ENCODE results near the gene ADARB1. TPM values are rescaled to one million over a fixed set of nuclear protein-coding genes. Genes with fewer than 3 reads are reported as not detected.

The ADARB1 gene
- polyA plus RNA-seq, 1 of the 3 experiments (the other 2 are of a cell fraction), result 7.8 TPM

GRCh38 chr21:45030682-45031570, 43.5 kb upstream of the ADARB1 start:
- Histone ChIP-seq H4K20me1 (ENCODE audit: insufficient read depth) (no peaks in the 10 kb centered on the region), H3K27me3 (ENCODE audit: insufficient read depth) (no peaks in the 10 kb centered on the region), H3K4me3 (ENCODE audit: low read depth in 2 of 2, low read length in 1 of 2) (no peak overlapping the region), H3K9me2 (no peaks in the 10 kb centered on the region), H3K27ac (ENCODE audit: low read depth in 2 of 2, low read length in 1 of 2) (no peak overlapping the region), H3K9ac (no peak overlapping the region), H3K79me2 (ENCODE audit: insufficient read depth) (no peaks in the 10 kb centered on the region), H3K9me3 (no peaks in the 10 kb centered on the region), H3K36me3 (replicated peaks in 1 of 2; ENCODE audit: control insufficient read depth in 1 of 2, insufficient read depth in 2 of 2, low read length in 1 of 2) (no peaks in the 10 kb centered on the region), H3K4me2 (no peak overlapping the region), H2AFZ (ENCODE audit: low read depth) (no peak overlapping the region), H3K4me1 (ENCODE audit: control insufficient read depth in 1 of 2, insufficient read depth in 2 of 2, low read depth in 1 of 2, low read length in 1 of 2) (peaks cover 0 to 11% of the 10 kb centered on the region in 2 experiments; a peak in 1 of 4 replicates), H3F3A (replicated peaks; ENCODE audit: insufficient read depth) (no peaks in the 10 kb centered on the region)
- POLR2A ChIA-PET, result no interaction called here
- TF ChIP-seq, protein P1, sequence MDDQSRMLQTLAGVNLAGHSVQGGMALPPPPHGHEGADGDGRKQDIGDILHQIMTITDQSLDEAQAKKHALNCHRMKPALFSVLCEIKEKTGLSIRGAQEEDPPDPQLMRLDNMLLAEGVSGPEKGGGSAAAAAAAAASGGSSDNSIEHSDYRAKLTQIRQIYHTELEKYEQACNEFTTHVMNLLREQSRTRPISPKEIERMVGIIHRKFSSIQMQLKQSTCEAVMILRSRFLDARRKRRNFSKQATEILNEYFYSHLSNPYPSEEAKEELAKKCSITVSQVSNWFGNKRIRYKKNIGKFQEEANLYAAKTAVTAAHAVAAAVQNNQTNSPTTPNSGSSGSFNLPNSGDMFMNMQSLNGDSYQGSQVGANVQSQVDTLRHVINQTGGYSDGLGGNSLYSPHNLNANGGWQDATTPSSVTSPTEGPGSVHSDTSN (IDR thresholded peaks at IDR 0.05), result no peak
- no peak for TF ChIP-seq GABPA (IDR thresholded peaks at IDR 0.05; ENCODE audit: low read depth)
- no peak for TF ChIP-seq EP300 (IDR thresholded peaks at IDR 0.05; ENCODE audit: borderline replicate concordance in 1 of 2, low read depth in 1 of 2, low read length in 1 of 2)
- no peak for TF ChIP-seq MXI1 (IDR thresholded peaks at IDR 0.05; ENCODE audit: low read depth, low read length)
- no peak for TF ChIP-seq TAF1 (IDR thresholded peaks at IDR 0.05; ENCODE audit: borderline replicate concordance, low read depth, low read length)
- TF ChIP-seq GATA2 (CRISPR knock-in tag; IDR thresholded peaks at IDR 0.05), result no peak
- WGBS (ENCODE audit: low lambda C conversion rate), result 79% methylated on average over 15 of the region's 23 CpGs
- no peak for DNase-seq
- CTCF ChIA-PET, result interaction anchor here (1.3 kb wide), 2 partner anchors 21 to 98 kb away, joined by 3 to 4 read pairs; no protein-coding TSS in a partner anchor

- Histone ChIP-seq H3K4me2 (no peak overlapping the region), H4K20me1 (ENCODE audit: insufficient read depth) (no peaks in the 10 kb centered on the region), H3F3A (replicated peaks; ENCODE audit: insufficient read depth) (no peaks in the 10 kb centered on the region), H3K4me1 (ENCODE audit: control insufficient read depth in 1 of 2, insufficient read depth in 2 of 2, low read depth in 1 of 2, low read length in 1 of 2) (peaks cover 0 to 11% of the 10 kb centered on the region in 2 experiments; a peak in 1 of 4 replicates), H2AFZ (ENCODE audit: low read depth) (no peak overlapping the region), H3K36me3 (replicated peaks in 1 of 2; ENCODE audit: control insufficient read depth in 1 of 2, insufficient read depth in 2 of 2, low read length in 1 of 2) (no peaks in the 10 kb centered on the region), H3K9ac (no peak overlapping the region), H3K27me3 (ENCODE audit: insufficient read depth) (no peaks in the 10 kb centered on the region), H3K4me3 (ENCODE audit: low read depth in 2 of 2, low read length in 1 of 2) (no peak overlapping the region), H3K9me2 (no peaks in the 10 kb centered on the region), H3K79me2 (ENCODE audit: insufficient read depth) (no peaks in the 10 kb centered on the region), H3K27ac (ENCODE audit: low read depth in 2 of 2, low read length in 1 of 2) (no peak overlapping the region), H3K9me3 (no peaks in the 10 kb centered on the region)
- 75% methylated on average over 17 of the region's 23 CpGs for WGBS (ENCODE audit: low lambda C conversion rate)
- DNase-seq, result no peak
- ChIA-PET POLR2A (no interaction called here), CTCF (no interaction called here)
- TF ChIP-seq TEAD4 (IDR thresholded peaks at IDR 0.05; ENCODE audit: borderline replicate concordance, insufficient read depth) (no peak), GABPA (IDR thresholded peaks at IDR 0.05; ENCODE audit: low read depth) (no peak), YY1 (IDR thresholded peaks at IDR 0.05; ENCODE audit: low read depth) (no peak), CHD2 (IDR thresholded peaks at IDR 0.05; ENCODE audit: low read length, partially characterized antibody) (no peak), IRF3 (IDR thresholded peaks at IDR 0.05; ENCODE audit: low read depth, low read length) (no peak), USF1 (IDR thresholded peaks at IDR 0.05; ENCODE audit: borderline replicate concordance, low read depth) (no peak), RAD21 (IDR thresholded peaks at IDR 0.05; ENCODE audit: low read length) (no peak), NRF1 (IDR thresholded peaks at IDR 0.05; ENCODE audit: low read depth, low read length) (no peak), FOXM1 (IDR thresholded peaks at IDR 0.05; ENCODE audit: low read depth) (no peak), POLR2AphosphoS5 (IDR thresholded peaks at IDR 0.05; ENCODE audit: low read depth, low read length) (no peak), RFX5 (IDR thresholded peaks at IDR 0.05; ENCODE audit: low read length) (no peak), EZH2phosphoT487 (IDR thresholded peaks at IDR 0.05; ENCODE audit: borderline replicate concordance, low read depth) (no peak), JUND (IDR thresholded peaks at IDR 0.05) (no peak), FOXJ3 (CRISPR knock-in tag; IDR thresholded peaks at IDR 0.05) (no peak)
- TF ChIP-seq, protein P2, sequence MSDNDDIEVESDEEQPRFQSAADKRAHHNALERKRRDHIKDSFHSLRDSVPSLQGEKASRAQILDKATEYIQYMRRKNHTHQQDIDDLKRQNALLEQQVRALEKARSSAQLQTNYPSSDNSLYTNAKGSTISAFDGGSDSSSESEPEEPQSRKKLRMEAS (IDR thresholded peaks at IDR 0.05; ENCODE audit: low read depth), result no peak
- TF ChIP-seq, protein P1 (IDR thresholded peaks at IDR 0.05), result no peak
Measured at GRCh38 chr21:45031571-45032191, 42.7 kb upstream of the ADARB1 start.
